Natural killer cell treated with Interleukin-12 subunit alpha and Interleukin-12 subunit beta and Interleukin-15 and Interleukin-18, amount 100 ng/mL, for 72 hours (primary cell): ENCODE results near the gene CDKN1A. TPM values are rescaled to one million over a fixed set of nuclear protein-coding genes. Genes with fewer than 3 reads are reported as not detected.

Experiments used
- ATAC-seq, 2 donors: fragments of 150-1000 bp; cut with Tn5 transposase in 1 of 2; sonication (Bioruptor Pico), chemical (Tn5 transposase) in 1 of 2; 2 replicates each; pipeline ENCODE4 v1.10.0; 2021
- DNase-seq: peaks from one replicate; pipeline ENCODE4 v3.0.0; 2022; ENCODE audit warnings: low spot score
- H3K27ac Mint-ChIP-seq, 2 donors: 1 replicate in 1 of 2; 2 replicates in 1 of 2; pipeline ENCODE4 v1.8.0; 2022; ENCODE audit warnings: mixed read lengths in 2 of 2, mild to moderate bottlenecking in 1 of 2, moderate library complexity in 1 of 2
- H3K27me3 Mint-ChIP-seq, 2 donors: 1 replicate in 1 of 2; 2 replicates in 1 of 2; pipeline ENCODE4 v1.8.0; 2022; ENCODE audit warnings: mixed read lengths in 2 of 2
- H3K36me3 Mint-ChIP-seq: one replicate; pipeline ENCODE4 v1.8.0; 2022; ENCODE audit warnings: mixed read lengths
- H3K4me1 Mint-ChIP-seq, 2 donors: 1 replicate in 1 of 2; 2 replicates in 1 of 2; pipeline ENCODE4 v1.8.0; 2022; ENCODE audit warnings: low read depth in 2 of 2, mixed read lengths in 2 of 2, mild to moderate bottlenecking in 1 of 2
- H3K4me3 Mint-ChIP-seq: one replicate; pipeline ENCODE4 v1.8.0; 2022; ENCODE audit warnings: mixed read lengths
- H3K9me3 Mint-ChIP-seq: 2 replicates; pipeline ENCODE4 v1.8.0; 2022; ENCODE audit warnings: mixed read lengths
- total RNA-seq, 2 donors: library from RNA; stranded (reverse); gene quantifications; one replicate each; pipeline ENCODE4 v1.2.3, GENCODE V29; 2022

Gene CDKN1A
- total RNA-seq, 2 donors from 2014 or later: 176 to 617 TPM

- Mint-ChIP-seq H3K4me3 (peak overlapping the region; percentile 93), H3K4me1 (peaks cover 38 to 46% of the 10 kb centered on the region in 2 donors), H3K36me3 (peaks cover 16% of the 10 kb centered on the region), H3K27ac (peak overlapping the region; percentile 78 to 98), H3K27me3 (no peaks in the 10 kb centered on the region), H3K9me3 (no peaks in the 10 kb centered on the region)
- ATAC-seq (no peak), DNase-seq (peak; percentile 50)
These were observed 1.3 kb upstream of the CDKN1A start for GRCh38 chr6:36677059-36677749.

DNA sequence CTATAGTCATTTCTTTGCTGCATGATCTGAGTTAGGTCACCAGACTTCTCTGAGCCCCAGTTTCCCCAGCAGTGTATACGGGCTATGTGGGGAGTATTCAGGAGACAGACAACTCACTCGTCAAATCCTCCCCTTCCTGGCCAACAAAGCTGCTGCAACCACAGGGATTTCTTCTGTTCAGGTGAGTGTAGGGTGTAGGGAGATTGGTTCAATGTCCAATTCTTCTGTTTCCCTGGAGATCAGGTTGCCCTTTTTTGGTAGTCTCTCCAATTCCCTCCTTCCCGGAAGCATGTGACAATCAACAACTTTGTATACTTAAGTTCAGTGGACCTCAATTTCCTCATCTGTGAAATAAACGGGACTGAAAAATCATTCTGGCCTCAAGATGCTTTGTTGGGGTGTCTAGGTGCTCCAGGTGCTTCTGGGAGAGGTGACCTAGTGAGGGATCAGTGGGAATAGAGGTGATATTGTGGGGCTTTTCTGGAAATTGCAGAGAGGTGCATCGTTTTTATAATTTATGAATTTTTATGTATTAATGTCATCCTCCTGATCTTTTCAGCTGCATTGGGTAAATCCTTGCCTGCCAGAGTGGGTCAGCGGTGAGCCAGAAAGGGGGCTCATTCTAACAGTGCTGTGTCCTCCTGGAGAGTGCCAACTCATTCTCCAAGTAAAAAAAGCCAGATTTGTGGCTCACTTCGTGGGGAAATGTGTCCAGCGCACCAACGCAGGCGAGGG, 594 bp upstream of the CDKN1A start:
- peak overlapping the region; percentile 93 for H3K4me3 Mint-ChIP-seq
- ATAC-seq (no peak), DNase-seq (no peak)
- peaks cover 16% of the 10 kb centered on the region for H3K36me3 Mint-ChIP-seq
- peak overlapping the region; percentile 78 to 98 for H3K27ac Mint-ChIP-seq
- H3K9me3 Mint-ChIP-seq: no peaks in the 10 kb centered on the region
- no peaks in the 10 kb centered on the region for H3K27me3 Mint-ChIP-seq
- H3K4me1 Mint-ChIP-seq: peaks cover 38 to 50% of the 10 kb centered on the region in 2 donors

DNA sequence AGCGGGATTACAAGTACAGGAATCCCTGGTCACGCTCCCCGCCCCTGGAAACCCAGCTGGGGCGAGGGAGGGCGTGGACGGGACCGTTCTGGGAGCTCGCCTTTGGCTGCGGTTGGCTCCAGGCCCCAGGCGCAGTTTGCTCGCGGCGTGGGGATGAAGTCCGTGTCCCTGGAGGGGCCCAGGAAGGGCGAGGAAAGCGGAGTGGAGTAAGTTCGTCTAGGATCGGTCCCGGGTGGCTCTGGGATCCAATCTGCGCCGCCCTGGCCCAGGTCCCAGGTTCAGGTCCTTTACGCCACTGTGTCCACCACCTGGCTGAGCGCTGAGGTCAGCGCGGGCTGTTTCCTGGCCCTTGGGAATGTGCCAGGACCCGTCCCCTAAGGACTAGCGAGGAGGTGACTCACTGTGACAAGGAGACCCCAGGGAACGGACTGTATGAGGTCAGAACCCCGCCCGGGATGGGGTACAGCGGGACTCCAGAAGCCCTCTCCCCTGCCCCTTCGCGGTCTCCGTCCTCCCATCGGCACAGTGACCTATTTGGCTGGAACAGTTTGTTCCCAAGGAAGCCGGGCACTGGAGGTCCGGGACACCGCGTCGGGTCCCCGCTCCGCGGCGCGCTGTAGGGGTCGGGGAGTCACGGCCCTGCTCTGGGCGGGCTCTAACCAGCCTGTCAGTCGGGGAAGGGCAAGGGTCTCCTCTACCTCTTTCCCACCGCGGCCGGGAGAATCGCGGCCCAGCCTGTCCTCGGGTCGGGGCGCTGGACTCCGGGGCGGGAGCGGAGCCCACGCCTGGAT, 724 bp downstream of the CDKN1A start:
- H3K27ac Mint-ChIP-seq: peak overlapping the region; percentile 78 to 98
- peaks cover 38 to 54% of the 10 kb centered on the region in 2 donors for H3K4me1 Mint-ChIP-seq
- peak overlapping the region; percentile 93 for H3K4me3 Mint-ChIP-seq
- no peak for DNase-seq
- no peaks in the 10 kb centered on the region for H3K9me3 Mint-ChIP-seq
- no peaks in the 10 kb centered on the region for H3K27me3 Mint-ChIP-seq
- peak in 1 of 2 donors; percentile 0 for ATAC-seq
- H3K36me3 Mint-ChIP-seq: peaks cover 16% of the 10 kb centered on the region

DNA sequence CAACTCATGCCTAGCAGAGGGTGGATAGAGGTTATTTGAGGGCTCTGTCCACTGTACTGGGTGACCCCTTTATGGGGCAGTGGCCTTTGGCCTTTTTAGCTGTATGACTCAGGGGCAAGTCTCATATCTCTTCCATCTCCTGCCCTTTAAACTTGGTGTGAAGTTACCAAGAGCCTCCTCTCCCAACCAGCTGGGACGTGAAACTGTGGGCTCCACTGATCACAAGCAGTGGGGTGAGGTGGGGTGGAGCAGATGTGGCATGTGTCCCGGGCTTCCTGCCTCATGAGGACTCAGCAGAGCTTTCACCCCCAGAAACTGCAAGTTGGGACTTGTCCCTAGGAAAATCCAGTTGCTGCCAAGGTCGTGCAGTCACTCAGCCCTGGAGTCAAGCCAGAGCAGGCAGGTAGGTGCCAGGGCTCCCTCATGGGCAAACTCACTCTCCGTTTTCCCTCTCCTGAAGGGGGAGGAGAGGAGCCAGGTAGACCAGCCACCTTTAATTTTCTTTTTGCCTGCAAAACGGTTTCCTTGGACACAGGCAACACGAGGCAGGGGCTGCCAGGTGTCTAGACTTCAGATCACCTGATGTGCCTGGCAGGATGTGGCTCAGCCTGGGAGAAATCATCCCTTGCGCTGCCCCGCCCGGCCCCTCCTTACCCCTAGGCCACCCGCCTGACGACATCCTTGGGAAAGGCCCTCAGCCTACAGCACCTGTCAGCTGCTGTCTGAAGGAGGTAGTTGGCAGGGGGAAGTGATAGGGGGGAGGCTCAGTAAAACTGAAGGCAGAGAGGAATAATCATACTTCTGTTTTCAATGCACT, 4.0 kb downstream of the CDKN1A start:
- no peaks in the 10 kb centered on the region for H3K27me3 Mint-ChIP-seq
- peak overlapping the region; percentile 68 to 97 for H3K27ac Mint-ChIP-seq
- ATAC-seq (no peak), DNase-seq (no peak)
- H3K36me3 Mint-ChIP-seq: peaks cover 16% of the 10 kb centered on the region
- peak overlapping the region; percentile 73 for H3K4me3 Mint-ChIP-seq
- H3K4me1 Mint-ChIP-seq: peaks cover 27 to 34% of the 10 kb centered on the region in 2 donors
- H3K9me3 Mint-ChIP-seq: no peaks in the 10 kb centered on the region

GRCh38 chr6:36683145-36683655, 4.7 kb downstream of the CDKN1A start:
- Mint-ChIP-seq H3K9me3 (no peaks in the 10 kb centered on the region), H3K4me3 (no peak overlapping the region), H3K27me3 (no peaks in the 10 kb centered on the region), H3K36me3 (peaks cover 16% of the 10 kb centered on the region), H3K4me1 (peaks cover 22 to 27% of the 10 kb centered on the region in 2 donors), H3K27ac (peak overlapping the region in 1 of 2 donors; percentile 97)
- ATAC-seq: no peak
- no peak for DNase-seq

GRCh38 chr6:36683656-36684446, 5.3 kb downstream of the CDKN1A start:
- Mint-ChIP-seq H3K4me1 (peaks cover 18 to 27% of the 10 kb centered on the region in 2 donors), H3K27me3 (no peaks in the 10 kb centered on the region), H3K4me3 (no peak overlapping the region), H3K9me3 (no peaks in the 10 kb centered on the region), H3K27ac (peak overlapping the region in 1 of 2 donors; percentile 97), H3K36me3 (peaks cover 12% of the 10 kb centered on the region)
- DNase-seq (no peak), ATAC-seq (no peak)

DNA sequence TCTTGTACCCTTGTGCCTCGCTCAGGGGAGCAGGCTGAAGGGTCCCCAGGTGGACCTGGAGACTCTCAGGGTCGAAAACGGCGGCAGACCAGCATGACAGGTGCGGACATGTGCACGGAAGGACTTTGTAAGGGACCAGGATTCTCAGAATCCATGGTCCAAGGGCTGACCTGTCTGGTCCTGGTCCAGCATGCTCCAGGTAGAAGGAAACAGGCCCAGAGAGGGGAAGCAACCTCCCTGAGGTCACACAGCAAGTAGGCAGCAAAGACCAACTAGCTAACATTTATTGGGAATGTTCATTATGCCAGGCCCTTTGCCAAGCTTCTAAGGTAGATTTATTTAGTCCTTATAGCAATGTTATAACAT, 5.9 kb downstream of the CDKN1A start:
- Mint-ChIP-seq H3K4me1 (peaks cover 18 to 30% of the 10 kb centered on the region in 2 donors), H3K27me3 (no peaks in the 10 kb centered on the region), H3K36me3 (peaks cover 11% of the 10 kb centered on the region), H3K27ac (peak overlapping the region in 1 of 2 donors; percentile 23), H3K4me3 (no peak overlapping the region), H3K9me3 (no peaks in the 10 kb centered on the region)
- no peak for ATAC-seq
- DNase-seq: no peak

DNA sequence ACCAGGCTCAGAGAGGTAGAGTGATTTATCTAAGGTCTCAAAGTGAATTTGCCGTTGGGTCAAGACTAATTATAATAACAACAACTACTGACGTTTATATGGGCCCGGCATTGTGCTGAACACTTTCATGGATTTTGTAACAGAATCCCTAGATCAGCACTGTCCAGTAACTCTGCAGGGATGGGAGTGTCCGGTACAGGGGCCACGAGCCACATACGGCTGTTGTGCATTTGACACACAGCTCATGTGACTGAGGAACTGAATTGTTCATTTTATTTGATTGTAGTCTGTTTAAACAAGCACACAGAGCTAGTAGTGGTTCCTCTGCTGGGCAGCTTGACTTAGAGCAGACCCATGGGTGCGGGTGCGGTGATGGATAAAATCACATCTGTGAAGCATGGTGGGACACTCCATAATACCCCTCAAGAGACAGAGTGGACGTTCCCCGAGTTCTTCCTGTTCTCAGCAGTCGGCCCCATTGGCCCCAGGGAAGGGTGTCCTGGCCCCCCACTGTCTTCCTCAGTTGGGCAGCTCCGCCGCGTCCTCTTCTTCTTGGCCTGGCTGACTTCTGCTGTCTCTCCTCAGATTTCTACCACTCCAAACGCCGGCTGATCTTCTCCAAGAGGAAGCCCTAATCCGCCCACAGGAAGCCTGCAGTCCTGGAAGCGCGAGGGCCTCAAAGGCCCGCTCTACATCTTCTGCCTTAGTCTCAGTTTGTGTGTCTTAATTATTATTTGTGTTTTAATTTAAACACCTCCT, 6.8 kb downstream of the CDKN1A start:
- Mint-ChIP-seq H3K4me1 (peaks cover 24 to 33% of the 10 kb centered on the region in 2 donors), H3K27ac (peak overlapping the region; percentile 10 to 74), H3K9me3 (no peaks in the 10 kb centered on the region), H3K27me3 (no peaks in the 10 kb centered on the region), H3K36me3 (peaks cover 11% of the 10 kb centered on the region), H3K4me3 (no peak overlapping the region)
- no peak for DNase-seq
- no peak for ATAC-seq

DNA sequence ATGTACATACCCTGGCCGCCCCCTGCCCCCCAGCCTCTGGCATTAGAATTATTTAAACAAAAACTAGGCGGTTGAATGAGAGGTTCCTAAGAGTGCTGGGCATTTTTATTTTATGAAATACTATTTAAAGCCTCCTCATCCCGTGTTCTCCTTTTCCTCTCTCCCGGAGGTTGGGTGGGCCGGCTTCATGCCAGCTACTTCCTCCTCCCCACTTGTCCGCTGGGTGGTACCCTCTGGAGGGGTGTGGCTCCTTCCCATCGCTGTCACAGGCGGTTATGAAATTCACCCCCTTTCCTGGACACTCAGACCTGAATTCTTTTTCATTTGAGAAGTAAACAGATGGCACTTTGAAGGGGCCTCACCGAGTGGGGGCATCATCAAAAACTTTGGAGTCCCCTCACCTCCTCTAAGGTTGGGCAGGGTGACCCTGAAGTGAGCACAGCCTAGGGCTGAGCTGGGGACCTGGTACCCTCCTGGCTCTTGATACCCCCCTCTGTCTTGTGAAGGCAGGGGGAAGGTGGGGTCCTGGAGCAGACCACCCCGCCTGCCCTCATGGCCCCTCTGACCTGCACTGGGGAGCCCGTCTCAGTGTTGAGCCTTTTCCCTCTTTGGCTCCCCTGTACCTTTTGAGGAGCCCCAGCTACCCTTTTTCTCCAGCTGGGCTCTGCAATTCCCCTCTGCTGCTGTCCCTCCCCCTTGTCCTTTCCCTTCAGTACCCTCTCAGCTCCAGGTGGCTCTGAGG, 7.6 kb downstream of the CDKN1A start:
- Mint-ChIP-seq H3K36me3 (peaks cover 4% of the 10 kb centered on the region), H3K4me1 (peaks cover 25 to 34% of the 10 kb centered on the region in 2 donors), H3K27me3 (no peaks in the 10 kb centered on the region), H3K27ac (peak overlapping the region; percentile 10 to 74), H3K4me3 (no peak overlapping the region), H3K9me3 (no peaks in the 10 kb centered on the region)
- ATAC-seq: no peak
- DNase-seq: no peak

DNA sequence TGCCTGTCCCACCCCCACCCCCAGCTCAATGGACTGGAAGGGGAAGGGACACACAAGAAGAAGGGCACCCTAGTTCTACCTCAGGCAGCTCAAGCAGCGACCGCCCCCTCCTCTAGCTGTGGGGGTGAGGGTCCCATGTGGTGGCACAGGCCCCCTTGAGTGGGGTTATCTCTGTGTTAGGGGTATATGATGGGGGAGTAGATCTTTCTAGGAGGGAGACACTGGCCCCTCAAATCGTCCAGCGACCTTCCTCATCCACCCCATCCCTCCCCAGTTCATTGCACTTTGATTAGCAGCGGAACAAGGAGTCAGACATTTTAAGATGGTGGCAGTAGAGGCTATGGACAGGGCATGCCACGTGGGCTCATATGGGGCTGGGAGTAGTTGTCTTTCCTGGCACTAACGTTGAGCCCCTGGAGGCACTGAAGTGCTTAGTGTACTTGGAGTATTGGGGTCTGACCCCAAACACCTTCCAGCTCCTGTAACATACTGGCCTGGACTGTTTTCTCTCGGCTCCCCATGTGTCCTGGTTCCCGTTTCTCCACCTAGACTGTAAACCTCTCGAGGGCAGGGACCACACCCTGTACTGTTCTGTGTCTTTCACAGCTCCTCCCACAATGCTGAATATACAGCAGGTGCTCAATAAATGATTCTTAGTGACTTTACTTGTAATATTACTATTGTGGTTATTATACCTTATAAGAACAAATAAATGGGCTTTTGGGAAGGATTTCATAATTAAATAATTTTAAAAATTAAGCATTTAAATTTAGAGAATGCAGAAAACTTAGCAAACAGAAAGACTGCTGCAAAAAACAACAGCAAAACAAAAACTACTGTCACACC, 8.4 kb downstream of the CDKN1A start:
- H3K27me3 Mint-ChIP-seq: no peaks in the 10 kb centered on the region
- H3K27ac Mint-ChIP-seq: peak overlapping the region in 1 of 2 donors; percentile 50
- H3K36me3 Mint-ChIP-seq: no peaks in the 10 kb centered on the region
- no peaks in the 10 kb centered on the region for H3K9me3 Mint-ChIP-seq
- H3K4me1 Mint-ChIP-seq: peaks cover 29 to 39% of the 10 kb centered on the region in 2 donors
- ATAC-seq (no peak), DNase-seq (no peak)
- H3K4me3 Mint-ChIP-seq: no peak overlapping the region
